SW 1271 (cell line): ENCODE results near the gene TMEM229B.
"Not testable (repeated sequence)": the region's sequence is repeated elsewhere in the genome, so short reads cannot be mapped to it uniquely, and the experiment has no call there.

Source experiments
- DNase-seq, 2 experiments: peaks; one replicate each; lab custom pipeline; 2025; lab: John Stamatoyannopoulos, UW

Gene TMEM229B

GRCh38 chr14:67456732-67457131 lies 31.8 kb downstream of the TMEM229B start:
- no peak for DNase-seq

DNA sequence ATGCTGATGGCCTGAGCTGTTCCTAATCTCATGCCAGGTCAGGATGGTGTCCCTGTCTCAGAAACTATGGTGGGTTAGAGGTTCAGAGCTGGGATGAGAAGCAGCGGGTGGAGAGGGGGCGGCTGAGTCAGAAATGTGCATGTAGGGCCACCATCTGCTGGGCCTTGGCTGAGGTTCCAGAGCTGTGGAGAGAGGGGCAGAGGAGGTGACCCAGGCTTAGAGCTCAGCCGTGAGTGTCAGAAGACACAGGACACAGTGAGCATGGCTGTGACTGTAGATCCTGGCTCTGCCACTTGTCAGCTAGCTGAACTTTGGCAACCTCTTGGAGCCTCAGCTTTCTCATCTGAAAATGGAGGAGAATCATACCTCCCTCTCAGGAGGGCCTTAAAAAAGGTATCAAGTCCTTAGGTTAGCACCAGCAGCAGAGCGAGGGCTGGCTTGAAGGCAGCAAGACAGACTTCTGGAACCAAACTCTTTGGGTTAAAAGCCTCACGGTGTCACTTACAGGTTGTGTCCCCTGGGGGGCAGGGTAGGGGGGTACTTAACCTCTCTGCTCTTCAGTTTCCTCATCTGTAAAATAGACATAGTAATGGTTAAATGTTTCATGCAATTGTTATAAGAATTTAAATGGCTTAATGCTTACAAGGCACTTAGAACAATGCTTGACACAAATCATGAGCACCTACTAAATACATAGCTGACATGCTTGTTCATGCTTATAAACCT lies 34.8 kb downstream of the TMEM229B start:
- DNase-seq: no peak

- DNase-seq: not testable (repeated sequence)
Observed at GRCh38 chr14:67451667-67452066, 36.9 kb downstream of the TMEM229B start.

GRCh38 chr14:67449096-67449495 lies 39.4 kb downstream of the TMEM229B start:
- no peak for DNase-seq

GRCh38 chr14:67447033-67447381 lies 41.5 kb downstream of the TMEM229B start:
- no peak for DNase-seq

- DNase-seq: no peak
Observed at GRCh38 chr14:67446371-67447032, 42.0 kb downstream of the TMEM229B start.

GRCh38 chr14:67444395-67444794 lies 44.1 kb downstream of the TMEM229B start:
- no peak for DNase-seq

DNA sequence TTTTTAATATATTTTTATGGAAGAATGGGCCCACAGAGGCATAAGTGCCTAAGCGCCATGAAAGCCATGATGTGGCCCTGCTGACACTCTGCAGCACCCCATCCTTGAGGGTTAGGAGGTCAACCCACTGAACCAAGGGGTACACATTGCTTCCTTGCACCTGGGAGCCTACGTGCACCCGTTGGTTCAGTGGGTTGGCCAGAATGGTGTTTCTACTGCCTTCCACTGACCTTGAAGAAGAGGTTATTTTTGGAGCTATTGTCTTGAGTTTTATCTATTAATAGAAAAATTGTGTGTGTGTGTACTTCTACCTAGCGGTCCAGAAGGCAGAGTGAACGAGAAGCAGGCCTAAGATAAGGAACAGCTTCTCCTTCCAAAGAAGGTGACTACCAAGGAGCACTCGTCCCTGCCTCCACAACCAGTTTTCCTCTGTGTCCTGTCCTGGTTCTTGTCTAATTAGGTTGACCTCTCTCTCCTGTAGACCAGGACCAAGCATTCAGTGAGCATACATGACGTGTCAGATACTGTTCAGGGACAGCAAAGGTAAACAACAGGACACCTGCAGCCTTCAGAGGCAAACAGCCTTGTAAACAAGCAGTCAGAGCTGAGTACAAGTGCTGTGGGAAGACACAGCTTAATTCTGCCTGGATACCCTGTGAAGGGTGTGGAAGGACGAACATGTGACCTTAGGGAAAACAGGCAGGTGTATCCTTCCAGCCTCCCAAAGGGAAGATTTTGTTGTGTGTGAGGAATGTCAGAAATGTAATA lies 46.2 kb downstream of the TMEM229B start:
- DNase-seq: no peak

- DNase-seq: no peak
Observed at GRCh38 chr14:67441672-67442071, 46.8 kb downstream of the TMEM229B start.

- no peak for DNase-seq
Observed at GRCh38 chr14:67441256-67441655, 47.3 kb downstream of the TMEM229B start.

DNA sequence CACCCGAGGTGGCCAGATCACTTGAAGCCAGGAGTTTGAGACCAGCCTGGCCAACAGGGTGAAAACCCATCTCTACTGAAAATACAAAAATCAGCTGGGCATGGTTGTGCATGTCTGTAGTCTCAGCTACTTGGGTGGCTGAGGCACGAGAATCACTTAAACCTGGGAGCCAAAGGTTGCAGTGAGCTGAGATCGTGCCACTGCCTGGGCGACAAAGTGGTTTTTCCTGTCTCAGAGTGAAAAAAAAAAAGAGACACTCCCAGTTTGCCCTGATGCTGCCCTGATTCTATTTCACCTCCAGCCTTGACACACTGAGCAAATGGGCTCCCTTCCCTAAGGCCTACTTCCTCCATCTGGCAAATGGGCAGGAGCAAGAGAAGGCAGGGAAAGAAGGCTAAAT lies 48.0 kb downstream of the TMEM229B start:
- no peak for DNase-seq

DNA sequence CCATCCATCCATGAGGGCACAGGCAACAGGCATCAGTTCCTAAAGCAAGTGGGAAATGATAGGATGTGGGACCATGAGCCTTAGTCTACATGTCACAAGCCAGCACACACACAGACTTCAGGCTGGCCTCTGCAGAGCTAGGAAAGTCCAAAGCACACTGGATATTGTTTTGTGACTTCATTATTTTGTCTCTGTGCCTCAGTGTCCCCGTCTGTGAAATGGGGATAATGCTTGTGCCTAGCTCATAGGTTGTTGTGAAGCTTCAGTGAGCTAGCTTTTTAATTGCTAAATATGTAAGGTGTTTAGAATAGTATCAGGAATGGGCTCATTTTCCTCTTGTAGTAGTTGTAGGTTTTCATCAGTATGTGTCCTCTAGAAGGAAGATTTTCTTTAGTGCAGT lies 49.6 kb downstream of the TMEM229B start:
- no peak for DNase-seq

- no peak for DNase-seq
Observed at GRCh38 chr14:67436006-67436866, 52.3 kb downstream of the TMEM229B start.

DNA sequence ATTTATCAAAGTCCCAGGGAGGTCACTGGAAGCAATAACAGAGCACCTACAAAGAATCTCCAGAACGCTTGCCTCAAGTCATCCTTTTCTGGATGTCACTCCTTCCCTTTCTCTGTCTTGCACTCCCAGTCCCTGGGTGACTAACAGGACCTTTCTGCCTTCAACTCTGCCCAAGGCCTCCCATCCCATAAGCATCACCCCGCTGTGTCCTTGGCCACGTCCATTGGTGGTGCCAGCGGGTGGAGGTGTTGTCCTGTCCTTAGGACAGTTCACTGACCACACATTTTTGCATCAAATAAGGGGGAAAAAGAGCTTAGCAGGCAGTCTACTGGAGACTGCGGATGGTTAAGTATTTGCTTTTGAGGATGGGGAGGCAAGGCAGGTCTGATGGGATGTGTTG lies 52.9 kb downstream of the TMEM229B start:
- no peak for DNase-seq

DNA sequence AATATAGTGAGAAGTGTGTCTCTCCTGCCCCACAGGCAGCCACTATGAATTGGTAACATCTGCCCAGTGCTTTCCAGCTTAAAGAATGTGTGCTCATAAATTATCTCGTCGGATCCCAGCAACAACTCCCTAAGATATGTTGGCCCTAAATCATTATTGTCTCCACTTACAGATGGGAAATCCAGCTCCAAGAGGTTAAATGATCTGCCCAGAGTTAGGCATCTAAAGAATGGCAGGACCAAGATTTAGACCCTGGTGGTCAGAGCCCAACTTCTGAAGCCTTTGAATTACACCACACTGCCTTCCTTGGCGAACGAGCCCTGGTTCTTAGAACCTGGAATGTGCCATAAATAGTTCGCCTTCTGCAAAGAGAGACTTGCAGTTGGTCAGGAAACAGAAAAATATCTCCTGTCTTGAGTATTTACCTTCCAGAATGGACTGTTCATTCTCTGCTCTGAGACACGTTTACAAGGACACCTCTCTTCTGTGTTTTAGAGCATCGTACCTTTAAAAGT lies 56.4 kb downstream of the TMEM229B start:
- DNase-seq: no peak

DNA sequence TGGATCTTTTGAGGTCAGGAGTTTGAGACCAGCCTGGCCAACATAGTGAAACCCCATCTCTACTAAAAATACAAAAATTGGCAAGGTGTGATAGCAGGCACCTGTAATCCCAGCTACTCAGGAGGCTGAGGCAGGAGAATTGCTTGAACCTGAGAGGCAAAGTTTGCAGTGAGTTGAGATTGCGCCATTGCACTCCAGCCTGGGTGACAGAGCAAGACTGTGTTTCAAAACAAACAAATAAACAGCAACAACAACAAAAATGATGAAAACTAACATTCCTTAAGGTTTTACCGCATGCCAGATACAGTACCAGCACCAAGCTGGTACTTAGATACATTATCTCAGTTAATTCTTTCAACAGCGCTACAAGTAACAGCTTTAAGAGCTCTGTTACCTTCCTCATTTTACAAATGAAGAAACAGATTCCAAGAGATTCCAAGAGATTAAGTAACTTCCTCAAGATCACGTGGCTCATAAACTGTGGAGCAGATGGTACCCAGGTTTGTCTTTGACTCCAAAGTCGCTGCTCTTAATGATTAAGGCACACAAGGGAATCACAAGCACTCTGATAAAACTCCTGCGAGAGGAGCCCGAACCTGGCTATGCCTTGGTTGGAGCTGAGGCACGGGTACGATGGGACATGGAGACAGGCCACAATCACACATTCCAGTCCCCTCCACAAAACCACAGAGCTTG lies 58.9 kb downstream of the TMEM229B start:
- DNase-seq: no peak

GRCh38 chr14:67428501-67429031 lies 60.0 kb downstream of the TMEM229B start:
- peak in 1 of 2 experiments; percentile 12 for DNase-seq

DNA sequence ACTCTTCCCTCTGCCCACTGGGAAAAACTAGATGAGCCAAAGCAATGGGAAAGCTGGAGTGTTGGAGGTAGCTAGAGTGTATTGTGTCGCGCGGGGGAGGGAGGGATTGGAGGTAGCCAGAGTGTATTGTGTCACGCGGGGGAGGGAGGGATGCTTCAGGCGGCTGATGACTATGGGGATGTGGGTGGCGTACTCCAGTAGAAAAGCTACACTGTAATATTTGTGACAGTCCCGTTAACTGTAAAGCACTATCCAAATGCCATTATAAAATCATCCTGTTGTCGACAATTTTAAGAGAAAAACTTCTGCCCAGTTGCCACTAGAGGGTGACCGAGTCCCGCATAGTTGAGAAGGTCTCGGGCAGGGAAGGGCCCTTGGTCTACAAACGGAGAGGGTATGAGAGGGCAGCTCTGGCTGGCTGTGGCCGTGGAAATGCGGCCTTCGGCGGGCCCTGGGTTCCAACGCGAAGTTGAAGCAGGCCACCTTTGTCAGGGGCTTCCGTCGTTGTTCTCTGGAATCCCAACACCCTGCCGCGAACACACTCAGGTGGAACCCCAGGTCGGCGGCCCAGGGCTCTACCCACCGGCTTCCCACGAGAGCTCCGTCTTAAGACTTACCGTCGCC lies 61.4 kb downstream of the TMEM229B start:
- peak; percentile 61 to 81 for DNase-seq

GRCh38 chr14:67426161-67426560 lies 62.4 kb downstream of the TMEM229B start:
- DNase-seq: no peak

DNA sequence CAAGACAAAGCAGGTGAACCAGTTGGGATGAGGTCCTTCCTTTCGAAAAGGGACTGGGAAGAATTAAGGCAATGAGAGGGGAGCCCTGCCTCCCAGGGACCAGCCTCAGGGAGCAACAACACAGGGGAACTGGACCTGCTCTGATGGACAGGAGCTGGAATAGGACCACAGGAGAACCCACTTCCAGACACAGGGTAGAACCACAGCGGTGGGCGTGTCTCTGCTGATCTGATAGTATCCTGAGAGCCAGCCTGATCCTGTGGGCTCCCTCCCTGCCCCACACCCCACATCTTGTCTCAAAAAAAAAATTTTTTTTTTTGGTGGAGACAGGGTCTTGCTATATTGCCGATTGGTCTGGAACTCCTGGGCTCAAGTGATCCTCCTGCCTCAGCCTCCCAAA lies 62.9 kb downstream of the TMEM229B start:
- no peak for DNase-seq

- no peak for DNase-seq
Observed at GRCh38 chr14:67424539-67424938, 64.0 kb downstream of the TMEM229B start.
